Measurements from ENCODE around the gene L1CAM.

The L1CAM gene

DNA sequence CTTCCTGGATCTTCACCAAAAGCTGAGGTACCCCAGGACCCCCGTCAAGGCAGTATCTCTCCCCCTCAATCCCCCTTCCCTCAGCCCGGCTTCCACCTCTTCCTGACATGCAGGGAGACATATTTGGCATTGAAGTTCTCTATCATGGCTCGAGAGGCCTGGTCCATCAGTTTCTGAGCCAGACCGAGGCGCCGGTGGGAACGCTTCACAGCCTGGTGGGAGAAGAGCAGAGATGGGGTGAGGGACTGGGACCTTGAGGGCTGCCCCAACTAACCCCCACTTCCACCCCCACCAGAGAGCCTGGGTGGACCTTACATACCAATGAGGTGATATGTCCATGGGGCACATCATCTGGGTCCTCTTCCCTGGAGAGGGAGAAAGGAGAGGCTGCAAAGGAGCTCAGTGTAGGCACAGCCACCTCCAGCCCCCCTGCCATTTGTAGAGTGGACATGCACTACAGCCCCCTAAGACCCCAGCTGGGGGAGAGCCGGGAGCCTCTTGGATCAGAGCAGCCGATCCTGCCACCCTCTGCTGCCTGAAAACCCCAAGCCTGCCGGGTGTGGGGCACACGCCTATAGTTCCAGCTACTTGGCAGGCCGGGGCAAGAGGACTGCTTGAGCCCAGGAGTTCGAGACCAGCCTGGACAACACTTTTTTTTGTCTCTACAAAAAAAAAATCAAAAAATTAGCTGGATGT, 46.4 kb upstream of the L1CAM start:
- no peak for DNase-seq (ENCODE audit: extremely low read depth, low read depth)
- TF ChIP-seq, protein P1, sequence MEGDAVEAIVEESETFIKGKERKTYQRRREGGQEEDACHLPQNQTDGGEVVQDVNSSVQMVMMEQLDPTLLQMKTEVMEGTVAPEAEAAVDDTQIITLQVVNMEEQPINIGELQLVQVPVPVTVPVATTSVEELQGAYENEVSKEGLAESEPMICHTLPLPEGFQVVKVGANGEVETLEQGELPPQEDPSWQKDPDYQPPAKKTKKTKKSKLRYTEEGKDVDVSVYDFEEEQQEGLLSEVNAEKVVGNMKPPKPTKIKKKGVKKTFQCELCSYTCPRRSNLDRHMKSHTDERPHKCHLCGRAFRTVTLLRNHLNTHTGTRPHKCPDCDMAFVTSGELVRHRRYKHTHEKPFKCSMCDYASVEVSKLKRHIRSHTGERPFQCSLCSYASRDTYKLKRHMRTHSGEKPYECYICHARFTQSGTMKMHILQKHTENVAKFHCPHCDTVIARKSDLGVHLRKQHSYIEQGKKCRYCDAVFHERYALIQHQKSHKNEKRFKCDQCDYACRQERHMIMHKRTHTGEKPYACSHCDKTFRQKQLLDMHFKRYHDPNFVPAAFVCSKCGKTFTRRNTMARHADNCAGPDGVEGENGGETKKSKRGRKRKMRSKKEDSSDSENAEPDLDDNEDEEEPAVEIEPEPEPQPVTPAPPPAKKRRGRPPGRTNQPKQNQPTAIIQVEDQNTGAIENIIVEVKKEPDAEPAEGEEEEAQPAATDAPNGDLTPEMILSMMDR (IDR thresholded peaks at IDR 0.05; ENCODE audit: low read depth, low read length), result no peak

DNA sequence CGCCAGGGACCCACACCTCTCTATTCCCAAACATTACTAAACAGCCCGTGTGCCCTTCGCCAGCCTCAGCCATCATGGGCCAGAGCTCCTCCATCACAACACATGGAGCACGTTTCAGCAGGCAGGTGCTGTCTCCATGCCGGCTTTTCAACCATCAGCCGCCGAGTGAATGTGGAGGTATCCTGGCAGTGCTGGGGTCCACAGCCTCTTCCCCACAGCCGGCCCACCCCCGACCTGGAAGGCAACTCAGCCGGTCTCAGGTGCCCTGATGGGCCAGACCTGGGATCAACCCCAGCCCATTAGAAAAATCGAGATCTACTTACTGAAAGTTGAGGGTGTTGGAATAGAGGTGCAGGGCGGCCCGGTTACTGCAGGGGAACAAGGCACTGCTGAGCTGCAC, 45.8 kb upstream of the L1CAM start:
- TF ChIP-seq, protein P1 (IDR thresholded peaks at IDR 0.05; ENCODE audit: low read depth, low read length), result no peak

DNA sequence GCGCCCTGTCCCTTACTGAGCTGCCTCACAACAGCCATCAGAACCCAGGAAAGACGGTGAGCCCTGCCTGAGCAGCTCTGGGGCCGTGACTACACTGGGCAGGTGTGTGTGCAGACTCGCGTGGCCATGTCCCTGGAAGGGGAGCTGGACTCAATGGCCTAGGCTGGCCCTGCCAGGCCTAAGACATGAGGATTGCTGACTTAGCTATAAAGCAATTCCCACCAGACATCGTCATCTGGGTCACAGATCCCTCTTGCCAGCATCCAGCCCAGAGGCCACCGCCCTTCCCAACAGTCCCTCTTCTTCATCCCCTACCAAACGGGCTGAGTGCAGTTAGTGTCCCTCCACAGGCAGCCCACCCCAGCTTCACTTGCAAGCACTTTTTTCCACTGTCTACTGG, 45.2 kb upstream of the L1CAM start:
- TF ChIP-seq, protein P1 (IDR thresholded peaks at IDR 0.05; ENCODE audit: low read depth, low read length), result no peak
- no peak for DNase-seq (ENCODE audit: extremely low read depth, low read depth)

More for the DNA sequence above, 45.8 kb upstream of the L1CAM start:
- DNase-seq (ENCODE audit: extremely low read depth, low read depth), result no peak

DNA sequence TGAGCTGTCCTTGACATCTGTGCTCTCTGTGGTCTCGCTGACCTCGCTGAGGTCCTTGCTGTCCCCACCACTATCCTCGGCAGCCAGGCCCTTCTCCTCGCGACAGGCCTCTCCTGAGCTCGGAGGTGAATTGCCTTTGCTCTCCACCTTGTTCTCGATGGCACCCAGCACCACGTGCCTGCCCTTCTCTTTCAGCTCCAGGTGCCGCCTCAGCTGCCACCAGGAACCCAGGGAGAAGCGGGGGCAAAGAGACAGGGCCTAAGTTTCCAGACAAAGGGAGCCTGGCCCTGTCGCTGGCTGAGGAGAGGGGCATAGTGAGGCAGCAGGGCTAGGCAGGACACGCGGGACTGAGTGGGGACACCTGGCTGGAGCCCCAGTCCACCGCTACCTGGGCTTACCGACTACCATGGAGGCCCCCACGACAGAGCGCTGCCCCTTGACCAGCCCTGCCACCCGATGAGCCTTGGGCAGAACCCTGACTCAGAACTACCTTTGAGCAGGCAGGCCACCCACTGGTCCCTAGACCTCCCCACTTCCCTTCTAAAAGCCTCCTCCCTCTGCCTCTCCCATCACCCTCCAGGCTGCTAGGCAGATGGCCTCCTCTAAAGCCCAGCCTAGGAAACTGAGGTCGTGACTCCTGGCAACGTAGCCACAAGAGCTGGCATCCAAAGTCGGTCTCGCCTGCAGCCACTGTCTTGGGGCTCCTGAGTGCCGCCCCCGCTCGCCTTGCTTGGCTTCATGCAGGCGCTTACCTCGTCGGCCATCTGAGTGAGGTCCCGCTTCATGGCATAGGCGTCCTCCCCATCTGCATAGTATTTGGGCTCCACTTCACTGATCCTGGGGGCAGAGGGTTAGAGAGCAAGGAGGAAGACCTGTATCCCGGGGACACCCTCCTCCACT, 44.3 kb upstream of the L1CAM start:
- DNase-seq (ENCODE audit: extremely low read depth, low read depth), result no peak
- TF ChIP-seq, protein P1 (IDR thresholded peaks at IDR 0.05; ENCODE audit: low read depth, low read length), result no peak

DNA sequence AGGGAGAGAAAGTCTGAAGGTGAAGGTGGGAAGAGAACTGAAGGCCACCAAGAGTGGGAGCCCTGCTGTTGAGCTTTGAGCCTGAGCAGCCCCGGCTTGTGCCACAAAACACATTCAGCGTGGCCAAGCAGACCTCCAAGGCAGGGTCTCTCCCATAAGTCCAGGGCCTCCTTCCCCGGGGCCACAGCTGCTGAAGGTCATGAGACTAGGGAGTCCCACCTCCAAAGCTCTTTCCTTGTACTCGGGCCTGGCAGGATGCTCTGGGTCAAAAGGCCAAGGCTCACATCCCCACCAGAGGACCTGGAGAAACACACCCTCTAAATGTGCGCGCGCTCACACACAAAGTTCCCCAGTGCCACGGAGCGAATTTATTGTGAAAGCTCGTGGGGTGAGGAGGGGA, 43.6 kb upstream of the L1CAM start:
- TF ChIP-seq, protein P1 (IDR thresholded peaks at IDR 0.05; ENCODE audit: low read depth, low read length), result no peak
- DNase-seq (ENCODE audit: extremely low read depth, low read depth), result no peak

DNA sequence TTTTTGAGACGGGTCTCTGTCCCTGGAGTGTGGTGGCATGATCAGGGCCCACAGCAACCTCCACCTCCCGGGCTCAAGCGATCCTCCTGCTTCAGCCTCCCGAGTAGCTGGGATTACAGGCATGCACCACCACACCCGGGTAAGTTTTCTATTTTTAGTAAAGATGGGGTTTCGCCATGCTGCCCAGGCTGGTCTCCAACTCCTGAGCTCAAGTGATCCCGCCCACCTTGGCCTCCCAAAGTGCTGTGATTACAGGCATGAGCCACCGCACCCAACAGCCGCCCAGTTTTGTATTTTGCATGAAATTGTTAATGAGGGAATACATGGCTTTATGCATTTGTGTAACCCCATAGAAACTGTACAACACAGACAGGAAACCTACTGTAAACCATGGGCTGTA, 42.9 kb upstream of the L1CAM start:
- DNase-seq (ENCODE audit: extremely low read depth, low read depth), result no peak
- TF ChIP-seq, protein P1 (IDR thresholded peaks at IDR 0.05; ENCODE audit: low read depth, low read length), result no peak

All from AG09319 (cell line).